ENCODE measurements around the gene ABHD17A.

DNA sequence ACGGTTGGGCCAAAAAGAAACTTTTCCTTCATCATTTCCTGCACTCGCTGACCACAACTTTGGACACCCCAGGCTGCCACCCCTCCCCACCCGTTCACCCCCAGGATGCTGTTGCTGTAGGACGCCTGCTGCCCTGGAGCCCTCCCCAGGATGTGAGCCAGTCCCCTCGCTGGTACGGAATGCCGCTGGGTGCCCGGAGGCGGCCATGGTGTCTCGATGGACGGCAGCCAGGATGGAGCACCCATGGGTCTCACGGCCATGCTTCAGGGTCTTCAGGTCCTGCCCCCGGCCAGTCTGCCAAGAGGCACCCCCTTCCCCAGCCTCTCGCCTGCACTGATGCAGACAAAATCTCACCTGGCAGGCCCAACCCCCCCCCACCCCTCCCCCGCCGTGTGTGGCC lies 40.2 kb upstream of the ABHD17A start:
- TF ChIP-seq CREM (CRISPR knock-in tag; IDR thresholded peaks at IDR 0.05): no peak
- TF ChIP-seq, protein P1, sequence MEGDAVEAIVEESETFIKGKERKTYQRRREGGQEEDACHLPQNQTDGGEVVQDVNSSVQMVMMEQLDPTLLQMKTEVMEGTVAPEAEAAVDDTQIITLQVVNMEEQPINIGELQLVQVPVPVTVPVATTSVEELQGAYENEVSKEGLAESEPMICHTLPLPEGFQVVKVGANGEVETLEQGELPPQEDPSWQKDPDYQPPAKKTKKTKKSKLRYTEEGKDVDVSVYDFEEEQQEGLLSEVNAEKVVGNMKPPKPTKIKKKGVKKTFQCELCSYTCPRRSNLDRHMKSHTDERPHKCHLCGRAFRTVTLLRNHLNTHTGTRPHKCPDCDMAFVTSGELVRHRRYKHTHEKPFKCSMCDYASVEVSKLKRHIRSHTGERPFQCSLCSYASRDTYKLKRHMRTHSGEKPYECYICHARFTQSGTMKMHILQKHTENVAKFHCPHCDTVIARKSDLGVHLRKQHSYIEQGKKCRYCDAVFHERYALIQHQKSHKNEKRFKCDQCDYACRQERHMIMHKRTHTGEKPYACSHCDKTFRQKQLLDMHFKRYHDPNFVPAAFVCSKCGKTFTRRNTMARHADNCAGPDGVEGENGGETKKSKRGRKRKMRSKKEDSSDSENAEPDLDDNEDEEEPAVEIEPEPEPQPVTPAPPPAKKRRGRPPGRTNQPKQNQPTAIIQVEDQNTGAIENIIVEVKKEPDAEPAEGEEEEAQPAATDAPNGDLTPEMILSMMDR (IDR thresholded peaks at IDR 0.05): no peak
